ENCODE measurements around the gene RARS2.

- TF ChIP-seq CTCF (IDR thresholded peaks at IDR 0.05) (no peak), EP300 (IDR thresholded peaks at IDR 0.05) (no peak), POLR2AphosphoS5 (IDR thresholded peaks at IDR 0.05) (no peak), POLR2A (IDR thresholded peaks at IDR 0.05; ENCODE audit: low read depth) (no peak)
Measured at GRCh38 chr6:87628881-87629280, 39.1 kb upstream of the RARS2 start.
